Germinal center (tissue), 1 donor: ENCODE data around the gene QRFP.
"Not testable (repeated sequence)": the region's sequence is repeated elsewhere in the genome, so short reads cannot be mapped to it uniquely, and the experiment has no call there.

Source experiments
- DNase-seq: peaks from one replicate; pipeline ENCODE4 v3.0.0; 2012; ENCODE audit warnings: mixed read lengths, low spot score

QRFP gene

GRCh38 chr9:130919559-130920145, 23.0 kb upstream of the QRFP start:
- no peak for DNase-seq

GRCh38 chr9:130918826-130919558, 22.4 kb upstream of the QRFP start:
- no peak for DNase-seq

GRCh38 chr9:130918101-130918825, 21.7 kb upstream of the QRFP start:
- no peak for DNase-seq

GRCh38 chr9:130917168-130917960, 20.8 kb upstream of the QRFP start:
- DNase-seq = no peak

GRCh38 chr9:130915096-130915447, 18.5 kb upstream of the QRFP start:
- no peak for DNase-seq

- no peak for DNase-seq
Observed at GRCh38 chr9:130914417-130915095, 17.9 kb upstream of the QRFP start.

GRCh38 chr9:130913599-130914416, 17.2 kb upstream of the QRFP start:
- DNase-seq = no peak

GRCh38 chr9:130912932-130913598, 16.5 kb upstream of the QRFP start:
- DNase-seq = no peak

- DNase-seq = no peak
Observed at GRCh38 chr9:130911254-130912049, 14.8 kb upstream of the QRFP start.

GRCh38 chr9:130910670-130911069, 14.1 kb upstream of the QRFP start:
- DNase-seq = not testable (repeated sequence)

- DNase-seq = not testable (repeated sequence)
Observed at GRCh38 chr9:130910041-130910440, 13.4 kb upstream of the QRFP start.

GRCh38 chr9:130908878-130909355, 12.3 kb upstream of the QRFP start:
- no peak for DNase-seq

GRCh38 chr9:130908146-130908877, 11.7 kb upstream of the QRFP start:
- no peak for DNase-seq

- DNase-seq = no peak
Observed at GRCh38 chr9:130906735-130907416, 10.3 kb upstream of the QRFP start.

- no peak for DNase-seq
Observed at GRCh38 chr9:130905902-130906734, 9.5 kb upstream of the QRFP start.

GRCh38 chr9:130905125-130905901, 8.7 kb upstream of the QRFP start:
- DNase-seq = no peak
